GM18868 (cell line): ENCODE results near the gene SYMPK.

ENCODE experiments used
- ATAC-seq: cut with Tn5 transposase; IDR thresholded peaks from one replicate; pipeline ENCODE4 v1.9.1; 2021; ENCODE audit warnings: mild to moderate bottlenecking, moderate library complexity; ENCODE audit not compliant: unreplicated experiment

The SYMPK gene

DNA sequence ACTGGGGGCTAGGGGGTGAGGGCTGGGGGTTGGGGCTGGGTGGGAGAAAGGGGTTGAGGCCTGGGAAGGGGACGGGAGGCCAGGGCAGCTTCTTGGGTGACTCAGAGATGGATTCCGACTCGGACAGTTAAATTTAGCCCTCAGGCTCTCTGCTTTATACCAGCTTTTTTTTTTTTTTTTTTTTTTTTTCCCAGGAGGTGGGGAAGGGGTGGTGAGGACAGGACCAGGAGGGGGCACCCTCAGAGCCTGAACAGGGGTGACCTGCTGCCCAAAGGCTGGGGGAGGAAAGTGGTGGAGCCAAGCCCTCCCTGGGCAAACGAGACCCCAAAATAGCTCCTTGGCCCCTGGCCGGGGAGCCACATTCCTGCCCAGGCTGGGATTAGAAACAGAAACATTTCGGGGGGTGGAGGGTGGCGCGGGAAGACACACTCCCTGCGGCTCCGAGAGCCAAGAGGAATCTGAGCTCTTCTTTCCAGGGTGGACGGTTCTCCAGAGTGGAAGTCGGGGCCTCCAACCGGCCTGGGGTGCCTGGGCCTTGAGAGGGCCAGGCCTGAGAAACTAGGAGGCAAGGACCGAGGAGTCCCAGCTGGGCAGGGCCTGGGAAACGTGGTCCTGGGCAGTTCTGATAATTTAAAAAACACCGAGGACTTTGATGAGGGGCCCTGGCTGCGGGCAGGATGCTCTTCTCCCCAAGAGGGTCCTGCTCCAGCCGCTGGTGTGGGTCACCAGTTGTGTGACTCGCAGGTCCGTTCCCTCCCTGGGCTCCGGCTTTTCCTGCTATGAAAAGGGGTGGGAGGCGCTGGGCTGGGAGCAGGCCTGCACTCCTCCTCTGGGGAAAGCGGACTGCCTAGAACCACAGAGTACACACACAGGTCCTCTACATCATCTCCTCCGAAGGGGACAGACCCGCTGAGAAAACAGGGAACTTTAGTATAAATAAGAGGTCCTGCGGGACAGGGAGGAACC, 79.8 kb downstream of the SYMPK start:
- no peak for ATAC-seq

DNA sequence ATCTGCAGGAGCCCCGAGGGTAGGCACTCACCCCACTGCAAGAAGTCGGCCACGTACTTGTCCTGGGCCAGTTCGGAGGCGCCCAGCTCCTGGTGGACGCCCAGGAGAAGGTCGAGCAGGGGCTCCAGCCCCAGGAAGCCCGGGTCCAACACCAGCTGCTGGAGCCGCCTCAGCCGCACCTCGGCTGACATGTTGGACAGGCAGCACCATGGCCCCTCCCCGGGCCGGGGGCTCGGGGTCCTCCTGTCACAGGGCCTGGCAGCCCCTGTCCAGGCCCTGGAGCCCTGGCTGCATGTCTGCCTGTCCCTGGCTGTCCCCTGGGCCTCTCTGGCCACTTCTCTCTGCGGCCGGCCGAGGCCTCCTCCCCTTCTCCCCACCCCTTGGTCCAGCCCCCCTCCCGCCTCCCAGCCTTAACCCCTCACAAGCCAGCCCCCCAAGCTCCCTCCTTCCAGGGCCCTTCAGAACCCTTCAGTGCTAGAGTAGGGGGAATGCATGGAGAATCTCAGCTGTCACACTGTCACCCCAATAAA, 80.7 kb downstream of the SYMPK start, which contains the start of gene DMPK:
DMPK (minus strand) TSS at position 329 of the 530 bp plus-strand sequence; CDS start at position 191, 138 bp downstream.
- no peak for ATAC-seq

DNA sequence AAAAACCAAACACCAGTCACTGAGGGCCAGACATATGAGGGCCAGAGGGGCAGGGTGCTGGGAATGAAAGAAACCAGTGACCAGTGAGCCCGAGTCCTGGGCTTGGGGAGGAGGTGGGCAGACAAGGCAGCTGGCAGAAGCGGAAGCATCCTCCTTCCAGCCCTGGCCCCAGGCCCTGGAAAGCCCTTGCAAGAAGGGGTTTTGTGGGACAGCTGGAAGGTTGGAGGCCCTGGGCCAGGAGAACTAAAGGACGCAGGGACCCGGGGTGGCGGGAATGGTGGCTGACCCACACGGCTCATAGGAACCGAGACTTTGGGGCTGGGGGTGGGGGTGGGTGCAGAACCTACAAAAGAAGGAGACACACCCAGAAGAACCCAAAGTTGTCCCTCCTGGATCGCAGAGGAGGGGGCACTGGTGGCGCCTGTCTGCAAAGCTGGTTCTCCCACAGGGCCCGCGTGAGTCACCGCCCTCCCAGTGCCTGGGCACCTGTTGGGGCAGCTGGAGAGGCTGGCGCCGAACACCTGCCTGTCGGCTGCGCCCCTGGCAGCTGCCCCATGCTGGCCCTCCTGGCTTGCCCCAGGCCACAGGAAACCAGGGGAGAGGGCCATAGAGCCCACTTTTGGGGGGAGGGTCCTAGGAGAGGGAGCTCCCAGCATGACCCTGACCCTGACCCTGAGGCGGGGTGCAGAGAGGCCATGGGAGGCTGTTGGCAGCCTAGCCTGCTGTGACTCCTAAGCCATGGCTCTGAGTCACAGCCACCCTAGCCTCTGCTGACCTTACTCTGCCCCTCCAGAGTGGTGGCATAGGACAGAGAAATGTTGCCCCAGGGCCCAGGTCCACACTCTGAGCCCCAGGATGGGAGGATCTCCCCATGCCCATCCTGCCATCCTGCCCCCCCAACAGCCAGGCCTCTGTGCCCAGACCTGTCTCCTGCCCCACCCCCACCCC, 81.5 kb downstream of the SYMPK start:
- ATAC-seq: no peak

DNA sequence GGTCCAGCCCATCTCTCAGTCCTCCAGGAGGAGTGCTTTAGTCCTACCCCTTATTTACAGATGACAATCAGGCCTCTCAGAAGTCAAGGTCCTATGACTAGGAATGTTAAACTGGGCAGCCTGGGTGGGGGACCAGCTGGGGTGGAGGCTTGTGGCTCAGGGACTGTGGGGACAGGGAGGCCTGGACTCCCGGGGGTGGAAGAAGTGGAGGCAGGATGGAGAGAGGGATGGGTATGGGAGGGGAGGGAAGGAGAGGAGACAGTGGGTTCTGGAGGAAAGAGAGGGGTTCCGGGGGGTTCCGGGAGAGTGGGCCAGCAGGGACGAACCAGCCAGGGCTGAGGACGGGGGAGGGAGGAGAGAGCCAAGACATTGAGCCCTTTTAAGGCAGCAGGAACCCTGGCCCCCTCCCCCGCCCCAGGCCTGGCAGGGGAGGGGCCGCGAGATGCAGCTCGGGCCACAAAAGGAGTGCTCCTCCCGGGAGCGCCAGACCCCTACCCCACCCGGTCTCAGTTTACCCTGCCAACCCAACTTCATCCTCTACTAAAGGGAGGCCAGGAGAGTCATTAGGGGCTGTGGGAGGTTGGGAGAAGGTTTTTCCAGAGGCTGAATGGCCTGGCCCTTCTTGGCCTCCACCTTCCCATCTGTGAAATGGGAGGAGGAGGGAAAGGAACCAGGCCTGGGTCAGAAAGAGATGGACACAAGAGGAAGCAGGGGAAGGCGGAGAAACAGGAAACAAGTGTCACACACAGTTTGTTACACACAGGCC, 82.3 kb downstream of the SYMPK start:
- no peak for ATAC-seq

DNA sequence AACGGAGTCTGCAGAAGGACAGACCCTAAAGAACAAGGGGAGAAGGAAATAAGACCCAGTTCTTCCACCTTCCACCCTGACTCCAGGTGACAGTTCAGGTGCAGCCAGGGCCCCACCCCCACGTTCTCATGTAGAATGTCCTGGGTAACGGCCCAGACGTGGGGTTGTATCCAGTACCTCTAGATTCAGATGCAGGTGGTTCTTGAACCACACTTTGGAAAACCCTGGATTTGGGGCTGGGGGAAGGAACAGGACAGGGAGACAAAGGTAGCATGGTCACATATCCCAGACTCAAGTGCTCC, 82.8 kb downstream of the SYMPK start:
- ATAC-seq: no peak

DNA sequence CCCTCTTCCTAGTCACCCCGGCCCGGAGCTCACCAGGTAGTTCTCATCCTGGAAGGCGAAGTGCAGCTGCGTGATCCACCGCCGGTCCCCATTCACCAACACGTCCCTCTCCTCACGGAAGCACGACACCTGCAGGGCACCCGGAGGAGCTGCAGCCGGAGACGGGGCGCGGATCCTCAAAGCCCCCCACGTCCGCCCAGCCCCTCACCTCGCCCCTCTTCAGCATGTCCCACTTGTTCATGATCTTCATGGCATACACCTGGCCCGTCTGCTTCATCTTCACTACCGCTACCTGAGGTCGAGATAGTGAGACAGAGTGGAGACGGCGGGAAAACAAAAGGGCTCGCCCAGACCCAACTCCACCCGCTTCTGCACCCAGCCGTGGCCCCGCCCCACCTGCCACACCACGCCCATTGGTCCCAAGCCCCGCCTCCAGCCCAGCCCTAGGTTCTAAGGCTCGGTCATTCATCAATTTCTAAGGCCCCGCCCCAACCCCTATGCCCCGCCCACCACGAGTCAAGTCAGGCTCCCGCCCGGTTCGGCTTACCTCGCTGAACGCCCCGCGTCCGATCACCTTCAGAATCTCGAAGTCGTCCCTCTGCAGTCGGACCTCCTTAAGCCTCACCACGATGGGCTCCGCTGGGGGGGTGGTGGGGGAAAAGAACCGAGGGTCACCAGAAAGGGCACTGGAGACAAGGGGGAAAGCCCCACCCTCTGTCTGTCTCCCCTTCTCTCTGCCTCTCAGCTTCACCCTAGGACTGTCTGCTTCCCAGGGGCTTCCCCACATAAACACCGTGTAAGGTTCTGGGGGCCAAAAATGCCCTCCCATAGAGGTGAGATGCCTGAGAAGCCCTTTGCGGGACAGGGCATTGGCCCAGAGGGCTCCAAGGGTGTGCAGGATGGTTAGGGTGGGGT, 83.5 kb downstream of the SYMPK start:
- peak; percentile 87 for ATAC-seq

DNA sequence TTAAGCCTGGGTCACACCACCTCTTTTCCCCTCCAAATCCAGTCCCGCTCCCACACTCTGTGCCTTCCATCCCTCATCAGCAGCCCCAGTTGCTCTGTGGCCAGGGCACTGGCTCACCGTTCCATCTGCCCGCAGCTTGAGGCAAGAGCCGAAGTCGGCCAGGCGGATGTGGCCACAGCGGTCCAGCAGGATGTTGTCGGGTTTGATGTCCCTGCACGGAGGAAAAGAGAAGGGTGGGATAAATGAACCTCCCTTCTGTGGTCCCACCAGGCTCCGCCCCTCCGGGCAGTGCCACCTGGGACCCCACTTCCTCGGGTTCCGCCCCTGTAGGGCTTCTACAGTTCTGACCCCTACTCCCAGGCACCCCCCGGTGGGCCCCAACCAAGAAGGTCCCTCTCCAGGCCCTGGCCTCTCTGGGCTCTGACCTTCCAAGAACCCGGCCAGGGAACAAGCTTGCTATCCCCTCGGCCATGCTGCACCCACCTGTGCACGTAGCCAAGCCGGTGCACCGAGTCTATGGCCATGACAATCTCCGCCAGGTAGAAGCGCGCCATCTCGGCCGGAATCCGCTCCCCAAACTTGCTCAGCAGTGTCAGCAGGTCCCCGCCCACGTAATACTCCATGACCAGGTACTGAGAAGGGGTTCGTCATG, 84.8 kb downstream of the SYMPK start:
- no peak for ATAC-seq

DNA sequence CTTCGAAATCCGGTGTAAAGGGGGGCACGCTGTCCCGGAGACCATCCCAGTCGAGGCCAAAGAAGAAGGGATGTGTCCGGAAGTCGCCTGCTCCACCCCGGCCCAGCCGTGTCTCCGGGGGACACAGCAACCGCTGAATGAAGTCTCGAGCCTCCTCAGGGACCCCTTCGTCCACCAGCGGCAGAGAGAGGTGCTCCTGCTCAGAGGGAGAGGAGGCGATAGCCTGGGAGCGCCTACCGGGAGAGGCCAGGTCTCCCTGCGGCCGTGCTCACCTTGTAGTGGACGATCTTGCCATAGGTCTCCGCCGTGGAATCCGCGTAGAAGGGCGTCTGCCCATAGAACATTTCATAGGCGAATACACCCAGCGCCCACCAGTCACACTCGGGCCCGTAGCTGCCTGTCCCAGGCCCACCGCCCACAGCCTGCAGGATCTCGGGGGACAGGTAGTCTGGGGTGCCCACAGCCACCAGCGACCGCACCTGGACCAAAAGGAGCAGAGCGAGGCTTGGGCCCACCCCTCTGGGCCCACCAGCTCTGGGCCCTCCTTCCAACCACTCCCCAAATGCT, 85.5 kb downstream of the SYMPK start:
- ATAC-seq: no peak

DNA sequence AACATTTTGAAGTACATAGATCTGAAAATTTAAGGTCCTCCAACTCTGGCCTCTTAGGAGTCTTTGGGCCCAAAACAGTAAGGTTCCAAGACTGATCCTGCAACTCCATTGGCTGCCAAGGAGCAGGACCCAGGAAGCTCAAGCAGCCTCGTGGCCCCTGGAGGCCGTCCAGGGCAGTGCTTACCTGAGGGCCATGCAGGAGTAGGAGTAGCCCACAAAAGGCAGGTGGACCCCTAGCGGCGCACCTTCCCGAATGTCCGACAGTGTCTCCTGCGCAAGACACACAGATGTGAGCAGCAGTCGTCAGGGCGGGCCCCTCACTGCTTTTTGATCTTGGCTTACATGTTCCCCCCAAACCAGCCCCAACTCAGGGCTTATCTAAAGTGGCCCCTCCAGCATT, 88.2 kb downstream of the SYMPK start:
- no peak for ATAC-seq

DNA sequence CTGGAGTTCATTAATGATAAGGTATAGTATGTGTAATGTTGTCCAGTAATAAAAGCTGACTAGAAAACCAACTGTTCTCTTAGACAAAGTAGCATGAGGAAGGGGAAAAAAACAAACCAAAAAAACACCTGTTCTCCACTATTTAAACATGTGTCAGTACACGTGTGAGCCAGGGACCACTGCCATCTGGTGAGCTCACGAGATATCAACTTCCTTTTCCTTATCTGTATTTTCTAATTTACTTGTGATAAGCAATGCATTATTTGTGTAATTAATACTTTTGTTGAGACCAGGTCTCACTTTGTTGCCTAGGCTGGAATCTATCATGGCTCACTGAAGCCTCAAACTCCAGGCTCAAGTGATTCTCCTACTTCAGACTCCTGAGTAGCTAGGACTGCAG, 89.6 kb downstream of the SYMPK start:
- no peak for ATAC-seq

DNA sequence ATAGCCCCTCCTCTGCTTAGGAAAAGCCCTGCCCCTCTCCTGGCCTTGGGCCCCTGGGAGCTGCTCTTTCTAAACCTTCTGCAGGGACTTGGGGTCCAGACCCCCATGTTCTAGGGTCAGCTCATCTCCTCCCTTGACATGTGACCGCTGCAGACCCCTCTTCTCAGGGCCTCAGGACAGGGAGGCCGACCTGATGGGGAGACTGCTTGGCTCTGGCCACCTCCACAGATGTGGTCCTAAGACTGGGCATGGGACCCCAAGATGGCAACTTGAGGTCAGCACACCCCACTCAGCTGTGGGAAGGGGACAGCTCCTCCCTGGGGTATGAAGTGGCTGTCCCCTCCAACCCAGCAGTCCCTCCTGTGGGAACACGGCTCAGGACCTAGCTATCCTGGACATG, 90.0 kb downstream of the SYMPK start:
- no peak for ATAC-seq

DNA sequence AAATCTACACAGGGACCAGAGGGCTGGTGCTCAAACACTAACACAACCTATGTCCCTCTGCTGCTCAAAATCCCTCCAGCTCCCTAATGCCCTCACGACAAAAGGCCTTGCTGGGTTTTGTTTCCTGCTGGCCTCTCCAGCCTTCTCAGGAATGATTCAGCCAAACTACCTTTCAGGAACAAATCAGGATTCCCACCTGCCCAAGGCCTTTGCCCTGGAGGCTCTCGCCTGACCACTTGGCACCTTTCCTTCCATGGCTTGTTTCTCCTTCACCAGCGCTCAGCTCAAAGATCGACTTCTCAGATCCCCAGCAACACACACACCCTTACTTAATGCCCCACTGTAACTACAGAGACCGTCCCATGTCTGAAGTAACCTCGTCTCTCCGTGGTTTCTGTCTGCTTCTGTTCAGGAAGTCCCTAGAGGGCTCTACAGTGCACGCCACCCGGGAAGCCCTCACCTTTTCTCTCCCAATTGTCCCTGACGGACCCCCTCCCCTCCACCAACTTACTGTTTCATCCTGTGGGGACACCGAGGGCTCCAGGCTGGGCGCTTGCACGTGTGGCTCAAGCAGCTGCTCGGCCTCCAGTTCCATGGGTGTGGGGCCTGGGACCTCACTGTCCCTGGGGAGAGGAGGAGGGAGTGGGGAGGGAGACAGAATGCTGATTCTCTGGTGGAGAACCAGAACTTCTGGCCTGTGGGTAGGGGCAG, 90.7 kb downstream of the SYMPK start:
- no peak for ATAC-seq

DNA sequence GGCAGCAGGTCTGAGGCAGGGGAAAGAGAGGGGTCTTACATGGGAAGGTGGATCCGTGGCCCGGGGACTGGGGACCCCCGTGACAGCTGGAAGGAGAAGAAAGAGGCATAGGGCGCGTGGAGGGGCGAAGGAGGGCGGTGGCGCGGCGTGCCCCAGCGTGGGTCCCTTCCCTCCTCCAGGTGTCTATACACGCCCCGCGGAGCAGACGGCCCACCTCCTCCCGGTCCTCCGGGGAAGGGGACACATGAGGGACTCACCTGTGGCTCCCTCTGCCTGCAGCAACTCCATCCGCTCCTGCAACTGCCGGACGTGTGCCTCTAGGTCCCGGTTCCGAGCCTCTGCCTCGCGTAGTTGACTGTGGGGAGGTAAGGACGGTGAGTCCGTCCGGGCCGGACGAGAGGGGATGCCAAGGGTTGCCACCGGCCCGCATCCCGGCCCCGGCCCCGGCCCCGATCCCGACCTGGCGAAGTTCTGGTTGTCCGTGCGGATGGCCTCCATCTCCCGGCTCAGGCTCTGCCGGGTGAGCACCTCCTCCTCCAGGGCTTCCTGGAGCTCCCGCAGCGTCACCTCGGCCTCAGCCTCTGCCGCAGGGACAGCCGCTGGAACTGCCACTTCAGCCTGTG, 91.5 kb downstream of the SYMPK start:
- ATAC-seq: no peak

DNA sequence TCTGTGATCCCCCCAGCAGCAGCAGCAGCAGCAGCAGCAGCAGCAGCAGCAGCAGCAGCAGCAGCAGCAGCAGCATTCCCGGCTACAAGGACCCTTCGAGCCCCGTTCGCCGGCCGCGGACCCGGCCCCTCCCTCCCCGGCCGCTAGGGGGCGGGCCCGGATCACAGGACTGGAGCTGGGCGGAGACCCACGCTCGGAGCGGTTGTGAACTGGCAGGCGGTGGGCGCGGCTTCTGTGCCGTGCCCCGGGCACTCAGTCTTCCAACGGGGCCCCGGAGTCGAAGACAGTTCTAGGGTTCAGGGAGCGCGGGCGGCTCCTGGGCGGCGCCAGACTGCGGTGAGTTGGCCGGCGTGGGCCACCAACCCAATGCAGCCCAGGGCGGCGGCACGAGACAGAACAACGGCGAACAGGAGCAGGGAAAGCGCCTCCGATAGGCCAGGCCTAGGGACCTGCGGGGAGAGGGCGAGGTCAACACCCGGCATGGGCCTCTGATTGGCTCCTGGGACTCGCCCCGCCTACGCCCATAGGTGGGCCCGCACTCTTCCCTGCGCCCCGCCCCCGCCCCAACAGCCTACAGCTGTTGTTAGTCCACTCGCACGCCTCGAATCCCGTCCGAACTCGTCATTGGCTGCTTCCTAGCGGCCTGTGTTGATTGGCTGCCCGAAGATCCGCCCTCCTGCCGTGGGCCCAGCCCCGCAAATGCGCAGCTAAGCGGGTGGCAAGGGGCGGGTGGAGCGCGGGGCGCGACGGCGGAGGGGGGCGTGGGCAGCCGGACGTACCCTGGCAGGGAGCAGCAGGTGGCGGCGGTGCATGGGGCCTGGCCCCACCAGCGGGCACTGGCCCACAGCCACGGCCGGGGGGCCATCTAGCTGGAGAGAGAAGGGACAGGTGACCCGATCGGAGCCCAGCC, 92.5 kb downstream of the SYMPK start:
- ATAC-seq: peak; percentile 53

DNA sequence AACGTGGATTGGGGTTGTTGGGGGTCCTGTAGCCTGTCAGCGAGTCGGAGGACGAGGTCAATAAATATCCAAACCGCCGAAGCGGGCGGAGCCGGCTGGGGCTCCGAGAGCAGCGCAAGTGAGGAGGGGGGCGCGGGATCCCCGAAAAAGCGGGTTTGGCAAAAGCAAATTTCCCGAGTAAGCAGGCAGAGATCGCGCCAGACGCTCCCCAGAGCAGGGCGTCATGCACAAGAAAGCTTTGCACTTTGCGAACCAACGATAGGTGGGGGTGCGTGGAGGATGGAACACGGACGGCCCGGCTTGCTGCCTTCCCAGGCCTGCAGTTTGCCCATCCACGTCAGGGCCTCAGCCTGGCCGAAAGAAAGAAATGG, 93.1 kb downstream of the SYMPK start:
- no peak for ATAC-seq

DNA sequence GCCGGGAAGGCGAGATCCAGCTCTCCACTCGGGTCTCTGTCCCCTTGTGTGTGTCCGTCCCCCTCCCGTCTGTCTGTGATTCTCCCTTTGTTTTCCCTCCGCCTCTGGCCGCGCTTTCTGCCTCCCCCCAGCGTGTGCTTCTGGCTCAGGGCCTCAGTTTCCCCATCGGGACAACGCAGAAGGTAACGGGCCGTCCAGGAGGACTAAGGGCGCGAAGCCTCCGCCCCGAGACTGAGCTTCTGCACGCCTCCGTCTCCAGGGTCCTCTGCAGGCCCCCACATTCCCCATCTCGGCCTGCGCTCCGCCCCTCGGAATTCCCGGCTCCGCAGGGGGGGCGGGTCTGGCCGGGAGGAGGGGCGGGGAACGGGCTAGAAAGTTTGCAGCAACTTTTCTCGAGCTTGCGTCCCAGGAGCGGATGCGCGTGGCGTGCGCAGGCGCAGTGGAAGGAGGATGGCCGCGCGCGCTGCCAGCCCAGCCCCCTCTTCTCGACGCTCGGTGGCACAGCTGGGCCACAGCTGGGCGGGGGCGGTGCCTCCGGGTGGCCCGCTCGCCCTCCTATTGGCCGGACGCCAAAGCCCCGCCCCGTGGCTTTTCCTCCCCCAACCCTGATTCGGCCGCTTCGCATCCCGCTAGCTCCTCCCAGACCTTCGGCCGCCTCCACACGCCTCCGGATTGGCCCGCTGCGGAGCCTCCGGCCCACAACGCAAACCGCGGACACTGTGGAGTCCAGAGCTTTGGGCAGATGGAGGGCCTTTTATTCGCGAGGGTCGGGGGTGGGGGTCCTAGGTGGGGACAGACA, 93.8 kb downstream of the SYMPK start, which contains the start of gene SIX5:
SIX5 (minus strand) TSS at position 269 of the 799 bp plus-strand sequence. CDS start 408 bp downstream, outside the sequence.
- peak; percentile 59 for ATAC-seq
